Fibroblast of skin of scalp (primary cell): ENCODE results near the gene PAX5.

ENCODE experiments used
- DNase-seq: peaks from one replicate; pipeline ENCODE4 v3.0.0-alpha.2; 2013

Gene PAX5

DNA sequence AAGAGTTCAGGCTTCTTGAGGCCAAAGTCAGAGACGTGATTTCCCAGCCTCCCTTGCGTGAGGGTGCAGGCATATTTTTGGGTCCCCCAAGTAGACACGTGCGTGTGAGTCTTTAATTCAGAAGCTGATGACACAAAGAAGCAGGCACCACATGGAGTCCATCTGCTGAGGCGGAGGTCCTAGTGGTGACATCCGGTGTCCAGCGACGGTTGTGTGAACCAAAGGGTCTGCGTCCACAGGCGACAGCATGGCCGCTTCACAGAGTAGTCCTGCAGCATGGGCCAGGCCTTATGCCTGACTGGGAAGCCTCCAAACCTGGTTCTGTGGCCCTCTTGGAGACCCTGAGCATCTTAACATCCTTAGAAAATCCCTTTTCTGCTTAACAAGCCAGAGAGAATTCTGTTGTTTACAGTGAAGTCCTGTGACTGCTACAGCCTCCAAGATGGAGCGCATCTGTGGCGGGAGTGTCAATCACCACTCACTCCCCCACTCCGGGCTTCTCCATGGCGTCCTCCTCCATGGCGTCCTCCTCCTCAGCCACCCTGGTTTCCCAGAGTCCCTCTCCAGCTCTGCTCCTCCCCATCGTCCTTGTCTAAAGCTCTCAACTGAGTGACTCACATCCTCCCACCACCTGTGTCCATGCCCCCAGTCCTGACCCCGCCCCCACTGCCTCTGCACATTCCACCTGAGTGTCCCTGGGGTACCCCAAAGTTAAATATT, 133.8 kb downstream of the PAX5 start:
- no peak for DNase-seq

DNA sequence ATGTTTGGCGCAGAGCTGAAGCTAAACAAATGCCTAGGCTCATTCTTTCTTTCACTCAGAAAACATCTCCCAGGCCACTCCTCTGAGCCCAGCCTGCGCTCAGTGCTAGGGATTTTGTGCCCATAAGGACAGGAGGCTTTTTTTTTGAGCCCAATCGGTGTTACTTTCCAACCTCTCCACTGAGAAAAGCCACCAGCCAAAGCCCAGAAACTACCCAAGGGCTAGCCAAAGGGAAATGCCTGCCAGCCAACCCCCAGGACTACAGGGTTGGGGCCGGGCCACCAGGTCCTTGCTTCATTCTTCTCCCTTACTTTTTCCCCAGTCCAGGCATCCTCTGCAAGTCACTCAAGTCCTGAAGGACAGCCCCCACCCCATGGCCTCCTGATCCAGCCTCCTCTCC, 134.7 kb downstream of the PAX5 start:
- no peak for DNase-seq

- no peak for DNase-seq
Measured at GRCh38 chr9:36898431-36899020, 135.5 kb downstream of the PAX5 start.

GRCh38 chr9:36897478-36897877, 136.6 kb downstream of the PAX5 start:
- DNase-seq: no peak

DNA sequence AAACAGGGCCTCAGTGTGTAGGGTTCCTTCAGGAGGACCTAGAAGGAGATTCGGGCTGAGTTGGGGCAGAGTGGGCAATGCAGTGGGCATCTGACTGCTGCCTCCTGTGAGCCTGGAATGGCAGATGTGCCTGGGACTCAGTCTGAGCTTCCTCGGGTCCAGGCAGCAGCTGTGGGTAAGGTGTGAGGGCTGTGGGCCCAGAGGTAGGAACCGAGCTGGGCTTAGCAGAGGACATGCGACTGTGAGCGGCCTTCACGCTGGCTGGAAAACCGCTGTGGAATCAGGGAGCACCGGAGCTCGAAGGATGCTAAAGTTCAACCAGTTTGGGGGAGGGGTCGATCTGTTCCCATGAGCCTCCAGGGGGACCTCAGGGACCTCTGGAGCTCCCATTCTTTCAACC, 137.0 kb downstream of the PAX5 start:
- no peak for DNase-seq

DNA sequence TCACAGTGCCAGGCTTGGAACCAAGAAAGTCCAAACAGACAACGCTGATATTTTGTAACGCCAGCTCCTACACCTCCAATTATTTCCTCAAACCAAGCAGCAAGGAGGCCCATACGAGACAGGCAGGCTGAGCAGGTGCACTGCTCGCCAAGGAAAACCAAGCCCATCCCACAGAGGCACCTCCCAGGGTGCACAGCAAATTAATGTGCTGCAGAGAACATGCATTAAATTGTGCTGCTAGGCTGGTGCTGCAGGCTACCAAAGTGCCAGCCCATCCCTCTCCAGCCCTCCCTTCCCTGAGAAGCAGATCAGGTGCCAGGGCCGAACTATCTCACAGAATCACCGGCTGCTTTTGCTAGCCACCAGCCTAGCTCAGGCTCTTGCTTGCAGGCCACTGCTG, 137.8 kb downstream of the PAX5 start:
- no peak for DNase-seq

GRCh38 chr9:36895744-36896260, 138.3 kb downstream of the PAX5 start:
- DNase-seq: no peak

DNA sequence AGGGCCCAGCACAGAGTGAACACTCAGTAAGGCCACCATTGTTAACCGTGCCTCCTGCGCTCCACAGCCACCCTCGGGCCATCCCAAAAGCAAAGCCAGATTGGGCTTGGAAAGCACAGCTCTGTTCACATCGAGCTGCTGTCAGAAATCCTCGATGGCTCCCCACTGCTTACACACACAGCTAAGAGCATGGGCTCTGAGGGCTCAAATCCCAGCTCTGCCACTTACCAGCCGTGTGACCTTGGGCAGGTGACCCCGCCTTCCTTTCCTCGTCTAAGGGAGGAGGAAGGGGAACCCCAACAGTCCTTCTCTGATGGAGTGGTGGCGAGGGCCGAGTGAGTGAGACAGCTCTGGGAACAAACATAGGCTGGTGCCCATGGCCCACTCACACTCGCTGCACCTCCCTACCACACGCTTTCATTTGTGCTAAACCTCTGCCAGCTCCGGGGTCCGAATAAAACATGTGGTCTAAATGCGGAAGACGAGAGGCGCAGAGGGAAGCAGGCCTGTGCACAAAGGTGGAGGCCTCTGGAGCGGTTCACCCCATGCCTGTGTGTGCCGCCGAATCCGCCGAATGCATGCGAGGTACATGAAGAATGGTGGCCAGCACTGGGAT, 139.3 kb downstream of the PAX5 start:
- DNase-seq: no peak

DNA sequence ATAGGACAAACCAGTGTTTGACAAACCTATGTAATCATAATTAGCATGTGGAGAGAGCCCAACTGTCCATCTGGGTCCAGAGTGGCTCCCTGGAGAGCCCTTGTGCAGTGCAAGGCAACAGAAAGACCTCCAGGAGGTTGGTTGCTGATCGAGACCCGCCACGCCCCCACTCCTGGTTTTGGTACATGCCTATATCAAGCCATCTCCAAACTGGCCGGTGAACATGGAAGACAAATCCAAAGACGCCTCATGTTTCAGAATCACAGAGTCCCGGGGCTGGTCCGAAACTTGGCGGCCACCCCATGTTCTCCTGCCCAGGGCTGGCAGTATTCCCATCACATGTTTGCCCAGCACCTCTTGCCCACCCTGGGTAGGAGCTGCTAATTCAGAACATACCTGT, 140.2 kb downstream of the PAX5 start:
- DNase-seq: no peak

DNA sequence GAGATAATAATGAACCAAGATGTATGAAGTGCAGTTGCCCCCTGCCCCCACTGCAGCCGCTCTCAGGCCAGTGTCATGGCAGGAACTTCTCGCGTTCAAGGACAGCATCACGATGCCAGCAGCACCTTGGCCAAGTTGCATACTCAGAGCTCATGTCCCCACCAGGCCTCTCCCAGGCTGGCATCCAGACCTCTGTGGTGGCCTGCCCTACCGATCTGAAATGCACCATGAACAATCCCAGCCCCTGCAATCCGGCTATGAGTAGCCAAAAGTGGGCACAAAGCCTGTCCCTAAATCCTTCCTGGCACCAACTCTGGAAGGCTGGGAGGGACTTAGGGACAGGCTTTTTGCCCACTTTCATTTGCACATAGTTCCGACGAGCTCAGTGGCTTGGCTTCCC, 140.9 kb downstream of the PAX5 start:
- no peak for DNase-seq

- DNase-seq: no peak
Measured at GRCh38 chr9:36892279-36892678, 141.8 kb downstream of the PAX5 start.

- DNase-seq: no peak
Measured at GRCh38 chr9:36891341-36891811, 142.7 kb downstream of the PAX5 start.

DNA sequence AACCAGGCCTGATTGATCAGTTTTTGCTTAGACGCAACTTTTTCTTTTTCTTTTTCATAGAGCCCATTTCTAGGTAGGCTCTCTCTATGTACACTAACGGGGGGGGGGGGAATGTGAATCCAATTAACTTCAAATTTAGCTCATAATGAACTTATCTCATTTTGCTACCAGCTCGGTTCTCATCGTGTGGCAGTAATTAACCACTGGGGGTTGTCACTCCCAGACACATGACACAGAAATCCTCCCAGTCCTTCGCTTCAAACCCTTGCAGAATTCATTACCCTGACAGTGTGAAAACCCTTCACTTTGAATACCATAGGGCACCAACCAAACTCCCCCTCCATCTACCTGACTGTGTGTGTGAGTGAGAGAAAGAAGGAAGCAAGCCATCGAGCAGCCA, 144.2 kb downstream of the PAX5 start:
- no peak for DNase-seq

DNA sequence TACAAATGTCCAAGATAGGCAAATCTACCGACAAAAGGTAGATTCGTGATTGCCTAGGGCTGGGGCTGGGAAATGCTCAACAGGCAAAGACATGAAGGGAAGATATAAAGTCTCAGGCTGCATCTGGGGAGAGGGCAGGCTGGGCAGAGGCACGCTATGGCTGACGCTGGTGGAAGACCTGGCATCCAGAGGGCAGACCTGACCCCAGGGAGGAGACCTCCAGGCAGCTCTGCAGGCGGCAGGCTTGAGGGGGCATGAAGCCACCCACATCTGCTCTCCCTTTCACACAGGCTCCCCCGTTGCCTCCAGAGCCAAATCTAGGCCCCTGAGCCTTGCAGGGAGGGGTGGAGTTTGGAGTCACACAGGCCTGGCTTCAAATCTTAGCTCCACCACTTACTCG, 145.5 kb downstream of the PAX5 start:
- no peak for DNase-seq

DNA sequence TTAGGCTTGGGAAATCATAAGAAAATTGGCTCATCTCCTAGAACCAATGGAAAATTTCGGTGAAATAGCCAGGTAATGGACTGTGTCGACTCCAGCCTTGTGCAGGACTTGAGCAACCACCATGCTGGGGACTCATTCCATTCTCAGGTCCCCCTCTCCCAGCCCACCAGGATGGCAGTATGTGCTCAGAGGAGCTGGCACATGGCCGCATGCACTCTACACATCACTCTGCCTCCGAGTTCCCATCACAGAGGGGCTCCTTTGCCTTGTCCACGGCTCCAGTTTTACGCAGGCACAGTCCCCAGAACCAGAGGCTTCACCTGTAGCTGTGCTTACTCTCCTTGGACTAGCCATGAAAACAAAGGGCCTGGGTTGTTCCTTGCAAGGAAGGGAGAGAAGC, 149.3 kb downstream of the PAX5 start:
- no peak for DNase-seq

DNA sequence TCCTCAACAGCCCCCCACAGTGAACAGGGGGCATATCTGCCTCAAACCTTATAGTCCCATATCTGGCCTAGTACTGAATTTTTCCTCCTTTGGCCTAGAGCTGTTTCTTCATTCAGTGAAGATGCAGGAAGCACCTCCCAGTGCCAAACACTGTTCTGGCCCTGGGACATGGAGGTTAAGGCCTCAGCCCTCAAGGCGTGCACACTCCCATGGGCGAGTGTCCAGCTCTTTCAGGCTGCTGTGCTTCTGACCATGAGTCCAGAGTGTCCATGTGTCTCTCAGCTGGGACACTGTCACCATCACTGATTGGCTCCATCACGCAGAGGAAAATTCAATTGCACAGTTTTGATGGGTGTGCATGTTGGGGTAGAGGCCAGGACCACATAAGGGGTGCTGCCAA, 151.5 kb downstream of the PAX5 start:
- no peak for DNase-seq

- DNase-seq: no peak
Measured at GRCh38 chr9:36881743-36882441, 152.2 kb downstream of the PAX5 start.

- no peak for DNase-seq
Measured at GRCh38 chr9:36881316-36881715, 152.8 kb downstream of the PAX5 start.

GRCh38 chr9:36880075-36880474, 154.0 kb downstream of the PAX5 start:
- no peak for DNase-seq

DNA sequence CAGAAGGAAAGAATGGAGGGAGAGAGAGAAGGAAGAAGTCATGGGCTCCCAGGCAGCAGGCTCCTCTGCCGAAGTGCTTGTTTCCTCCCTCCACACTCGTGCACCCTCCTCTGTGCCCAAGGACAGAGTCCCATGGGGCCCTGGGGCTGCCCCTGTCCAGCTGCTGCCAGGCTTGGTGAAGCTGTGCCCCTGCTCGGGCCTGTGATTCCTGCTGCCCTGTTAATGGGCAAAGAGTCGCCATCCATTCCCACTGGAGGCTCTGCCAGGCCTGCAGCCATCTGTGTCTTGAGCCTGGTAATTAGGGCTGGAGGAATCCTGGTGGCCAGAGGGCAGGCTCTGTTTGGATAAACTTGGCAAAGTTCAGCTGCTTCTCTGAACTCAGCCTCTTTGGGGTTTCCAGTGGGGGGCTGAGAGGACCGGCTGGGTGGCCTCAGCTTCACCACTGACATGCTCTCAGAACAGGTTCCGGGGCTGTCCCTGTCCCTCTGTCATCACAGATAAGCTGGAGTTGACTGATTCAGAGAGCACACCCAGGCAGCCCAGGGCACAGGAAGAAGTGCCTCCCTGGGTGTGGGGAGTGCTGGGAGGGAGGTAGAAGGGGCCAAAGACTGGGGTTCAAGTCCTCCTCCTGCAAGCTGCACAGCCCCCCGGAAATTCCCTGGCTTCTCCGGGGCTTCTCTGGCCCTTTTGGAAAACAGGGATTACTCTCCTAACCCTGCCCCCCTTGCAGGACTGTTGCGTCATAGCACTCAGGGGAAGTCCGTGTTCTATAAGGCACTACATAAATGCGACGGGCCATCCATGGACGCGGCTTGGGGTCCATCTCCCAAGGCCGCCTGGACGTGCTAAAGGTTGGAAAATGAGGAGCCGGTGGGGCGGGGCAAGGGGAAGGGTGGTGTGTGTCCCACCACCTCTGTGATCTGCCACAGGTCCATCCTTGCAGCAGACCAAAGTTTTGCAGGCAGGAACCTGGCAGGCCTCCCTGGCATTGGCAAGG, 154.8 kb downstream of the PAX5 start:
- no peak for DNase-seq

DNA sequence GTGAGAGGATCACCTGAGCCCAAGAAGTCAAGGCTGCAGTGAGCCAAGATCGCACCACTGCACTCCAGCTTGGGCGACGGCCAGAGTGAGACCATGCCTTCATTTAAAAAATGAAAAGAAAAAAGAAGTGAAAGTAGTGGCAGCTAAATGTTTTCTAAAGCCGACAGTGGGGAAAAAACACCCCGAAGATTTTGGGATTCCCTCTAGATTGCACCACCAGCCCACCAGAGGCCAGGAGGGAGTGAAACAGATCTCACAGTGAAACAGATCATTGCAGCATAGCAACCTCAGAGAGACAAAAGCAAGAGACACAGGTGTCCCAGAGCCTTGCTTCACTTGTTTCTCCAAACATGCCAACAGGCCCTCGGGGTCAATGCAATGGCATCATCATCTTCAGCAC, 156.8 kb downstream of the PAX5 start:
- no peak for DNase-seq

DNA sequence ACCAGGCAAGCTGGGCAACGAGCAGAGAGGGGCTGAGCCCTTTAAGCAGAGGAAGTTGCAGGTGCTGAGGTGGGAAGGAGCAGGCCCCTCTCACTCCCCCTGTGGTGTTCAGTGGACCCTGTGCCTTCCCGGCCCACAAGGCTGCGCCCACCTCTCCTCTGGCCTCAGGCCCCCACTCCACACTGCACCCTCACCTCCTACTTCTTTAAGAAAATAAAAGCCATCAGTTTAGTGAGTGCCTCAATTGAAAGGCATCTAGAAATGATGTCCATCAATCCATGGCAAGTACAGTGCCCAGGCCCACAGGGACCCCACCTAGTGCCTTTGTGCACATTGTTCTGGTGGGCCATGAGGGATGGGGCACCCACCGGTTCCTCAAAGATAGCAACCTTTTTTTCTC, 158.0 kb downstream of the PAX5 start:
- DNase-seq: no peak
